CD4-positive, alpha-beta T cell treated with Interferon gamma for 1 hour (primary cell): ENCODE data around the gene ZBTB40.

ENCODE experiments used
- DNase-seq: peaks from one replicate; pipeline ENCODE4 v3.0.0-alpha.2; 2020

ZBTB40 gene

DNA sequence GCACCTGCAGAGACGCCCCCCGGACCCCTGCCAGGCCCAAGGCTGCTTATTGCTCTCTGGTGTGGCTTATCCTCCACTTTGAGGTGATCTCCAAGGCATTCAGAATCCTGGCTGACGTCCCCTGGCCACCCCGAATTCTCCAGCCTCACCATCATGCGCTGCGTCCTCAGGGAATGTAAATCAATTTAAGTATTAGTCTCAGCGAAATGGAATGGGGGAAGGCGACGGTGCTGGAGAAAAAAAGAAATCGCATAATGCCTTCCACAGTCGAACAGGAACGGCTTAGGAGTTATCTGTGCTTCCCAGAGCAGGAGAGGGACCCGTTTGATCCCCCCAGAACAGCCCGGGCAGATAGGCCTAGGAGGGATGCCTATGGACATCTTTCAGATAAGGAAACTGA is 114.5 kb downstream of the ZBTB40 start:
- DNase-seq: no peak

DNA sequence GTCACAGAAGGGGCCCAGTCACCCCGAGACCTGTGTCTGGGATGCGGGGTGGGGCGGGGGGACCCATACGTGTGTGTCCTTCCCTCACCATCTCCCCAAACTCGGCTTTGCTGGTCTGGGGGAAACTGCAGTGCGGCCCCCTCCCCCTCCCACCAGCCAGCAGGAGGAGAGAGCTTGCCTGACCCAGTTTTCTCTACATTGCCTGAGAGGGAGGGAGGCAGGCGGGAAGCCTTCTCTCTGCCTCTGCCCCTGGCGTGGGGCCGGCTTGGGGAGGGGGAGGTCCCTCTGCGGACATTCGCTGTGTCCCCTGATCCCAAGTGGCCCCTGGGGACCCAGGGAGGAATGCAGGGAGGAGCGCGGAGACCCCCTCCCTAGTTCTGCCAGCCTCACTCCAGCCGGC is 115.5 kb downstream of the ZBTB40 start:
- no peak for DNase-seq

DNA sequence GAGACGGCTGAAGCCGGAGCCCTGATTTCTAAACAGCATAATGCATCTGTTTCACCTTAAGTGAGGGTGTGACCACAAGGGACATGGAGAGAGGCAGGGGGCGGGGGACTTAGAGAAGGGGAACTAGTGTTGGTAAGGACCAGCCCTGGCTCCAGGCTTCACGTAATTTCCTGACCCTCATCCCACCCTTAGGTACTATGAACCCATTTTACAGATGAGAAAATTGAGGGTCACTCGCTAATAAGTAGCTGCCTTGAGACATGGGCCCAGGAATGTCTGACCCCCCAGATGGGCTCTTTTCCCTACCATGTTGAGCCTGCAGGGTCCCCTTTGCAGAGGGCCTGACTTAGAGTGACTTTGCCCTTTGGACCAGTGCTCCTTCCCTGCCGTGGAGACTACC is 116.3 kb downstream of the ZBTB40 start:
- no peak for DNase-seq

DNA sequence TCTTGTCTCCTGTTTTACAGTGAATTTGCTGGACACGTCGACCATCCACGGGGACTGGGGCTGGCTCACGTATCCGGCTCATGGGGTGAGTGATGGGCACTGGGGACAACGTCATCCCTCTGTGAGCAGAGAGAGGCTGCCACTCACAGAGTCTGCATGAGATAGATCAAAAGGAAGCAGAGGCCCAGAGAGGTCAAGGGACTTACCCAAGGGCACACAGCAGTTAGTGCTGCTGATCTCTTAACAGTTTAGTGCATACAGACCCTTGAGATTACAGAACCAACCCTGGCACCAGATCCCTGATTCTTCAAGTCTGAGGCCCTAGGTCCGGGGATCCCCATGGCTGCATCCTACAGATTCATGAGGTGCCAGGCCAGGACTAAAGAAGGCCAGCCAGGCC is 117.6 kb downstream of the ZBTB40 start:
- DNase-seq: no peak

DNA sequence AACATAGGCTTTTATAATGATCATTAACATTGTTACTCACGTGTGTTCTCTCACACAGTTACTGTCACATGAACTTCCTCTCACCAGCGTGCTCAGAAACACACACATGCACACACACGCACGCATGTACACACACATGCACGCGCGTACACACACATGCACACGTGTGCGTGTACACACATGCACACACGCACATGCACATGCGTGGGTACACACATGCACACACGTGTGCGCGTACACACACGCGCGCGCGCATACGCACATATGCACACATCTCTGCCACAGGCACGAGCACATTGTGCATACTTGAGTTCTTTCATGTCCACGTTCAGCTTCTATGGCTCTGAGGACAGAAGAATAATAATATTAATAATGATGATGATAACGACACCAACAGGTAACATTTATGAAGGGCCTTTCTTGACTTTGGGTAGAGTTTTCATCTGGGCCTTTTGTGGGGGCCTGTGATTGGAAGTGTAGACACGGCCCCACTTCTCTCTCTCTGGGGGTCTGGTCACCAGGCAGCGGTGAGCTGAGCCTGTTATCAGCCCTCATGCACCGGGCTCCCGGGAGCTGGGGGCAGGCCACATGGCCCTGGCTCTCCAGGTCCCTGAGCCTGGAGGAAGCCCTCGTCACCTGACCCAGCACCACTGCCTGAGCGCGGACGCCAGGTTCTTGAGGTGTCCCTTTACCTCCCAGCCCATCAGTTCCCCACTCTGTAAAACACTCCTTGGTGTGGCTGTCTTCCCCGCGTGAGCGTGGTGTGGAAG is 118.7 kb downstream of the ZBTB40 start:
- no peak for DNase-seq

DNA sequence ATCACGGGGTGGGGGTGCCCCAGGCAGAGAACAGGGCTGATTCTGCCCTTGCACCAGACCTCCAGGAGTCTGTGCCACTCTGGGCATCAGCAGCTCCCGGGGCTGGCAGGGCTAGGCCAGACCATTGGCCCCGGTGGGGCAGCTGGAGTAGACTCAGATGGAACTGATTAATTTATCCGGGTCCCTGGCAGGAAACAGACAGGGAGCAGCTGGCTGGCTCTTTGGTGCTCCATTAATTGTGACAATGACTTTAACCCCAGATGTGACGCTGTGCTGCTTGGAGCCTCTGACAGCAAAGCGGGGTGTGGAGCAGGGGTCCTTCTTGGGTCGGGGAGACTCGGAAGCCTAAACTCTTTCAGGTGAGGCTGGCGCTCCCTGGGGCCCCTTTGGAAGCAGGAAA is 121.2 kb downstream of the ZBTB40 start:
- no peak for DNase-seq

DNA sequence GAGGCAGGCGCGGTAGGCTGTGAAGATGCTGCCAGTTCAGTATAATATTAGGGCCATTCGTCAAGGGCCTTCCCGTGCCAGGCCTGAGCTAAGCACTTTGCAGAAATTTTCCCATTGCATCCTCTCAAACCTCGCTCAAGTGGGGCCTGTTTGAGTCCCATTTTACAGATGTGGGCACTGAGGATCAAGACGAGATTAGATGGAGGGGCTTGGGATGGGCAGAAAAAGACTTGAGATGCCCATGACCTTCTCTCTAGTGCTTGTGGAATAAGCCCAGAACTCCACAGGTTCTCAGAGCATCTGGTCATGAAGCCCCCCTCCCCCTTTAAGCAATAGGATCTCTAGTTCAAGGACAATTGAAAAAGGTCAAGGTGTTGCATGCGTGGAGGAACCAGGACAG is 121.6 kb downstream of the ZBTB40 start:
- DNase-seq: no peak

DNA sequence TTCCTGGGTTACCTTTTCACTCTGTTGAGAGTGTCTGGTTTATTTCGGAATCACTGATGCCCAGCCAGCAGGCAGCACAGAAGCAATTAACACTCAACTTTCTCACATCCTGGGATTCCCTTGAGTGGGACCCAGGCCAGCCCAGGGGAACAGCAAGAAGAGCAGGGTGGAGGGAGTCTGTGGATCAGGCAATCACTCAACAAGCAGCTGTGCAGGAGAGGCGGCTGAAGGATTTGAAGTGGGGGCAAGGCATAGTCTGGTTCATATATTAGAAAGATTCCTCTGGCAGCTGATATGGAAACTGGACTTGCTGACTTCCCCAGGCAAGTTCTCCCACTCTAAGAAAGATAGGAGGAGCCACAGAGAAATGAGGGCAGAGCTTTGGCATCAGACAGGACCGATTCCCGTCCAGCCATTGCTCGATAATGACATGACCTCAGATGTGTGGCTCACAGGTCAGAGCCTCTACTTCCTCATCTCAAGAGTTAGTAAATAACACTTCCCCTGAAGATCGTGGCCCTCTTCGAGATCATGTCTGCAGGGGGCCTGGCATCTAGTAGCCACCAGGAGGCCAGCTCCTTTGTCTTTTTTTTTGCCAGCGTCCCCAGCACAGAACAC is 124.0 kb downstream of the ZBTB40 start:
- no peak for DNase-seq

DNA sequence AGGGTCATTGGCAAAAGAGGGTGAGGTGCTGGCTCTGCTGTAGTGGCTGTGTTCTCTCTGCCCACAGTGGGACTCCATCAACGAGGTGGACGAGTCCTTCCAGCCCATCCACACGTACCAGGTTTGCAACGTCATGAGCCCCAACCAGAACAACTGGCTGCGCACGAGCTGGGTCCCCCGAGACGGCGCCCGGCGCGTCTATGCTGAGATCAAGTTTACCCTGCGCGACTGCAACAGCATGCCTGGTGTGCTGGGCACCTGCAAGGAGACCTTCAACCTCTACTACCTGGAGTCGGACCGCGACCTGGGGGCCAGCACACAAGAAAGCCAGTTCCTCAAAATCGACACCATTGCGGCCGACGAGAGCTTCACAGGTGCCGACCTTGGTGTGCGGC is 124.5 kb downstream of the ZBTB40 start:
- no peak for DNase-seq

DNA sequence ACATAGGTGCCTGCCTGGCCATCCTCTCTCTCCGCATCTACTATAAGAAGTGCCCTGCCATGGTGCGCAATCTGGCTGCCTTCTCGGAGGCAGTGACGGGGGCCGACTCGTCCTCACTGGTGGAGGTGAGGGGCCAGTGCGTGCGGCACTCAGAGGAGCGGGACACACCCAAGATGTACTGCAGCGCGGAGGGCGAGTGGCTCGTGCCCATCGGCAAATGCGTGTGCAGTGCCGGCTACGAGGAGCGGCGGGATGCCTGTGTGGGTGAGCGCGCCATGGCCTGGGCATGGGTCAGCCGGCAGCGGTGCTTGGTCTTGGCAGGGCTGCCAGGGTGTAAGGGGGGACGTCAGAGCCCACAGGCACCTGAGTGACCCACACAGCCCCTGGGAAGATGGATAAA is 125.0 kb downstream of the ZBTB40 start:
- no peak for DNase-seq

DNA sequence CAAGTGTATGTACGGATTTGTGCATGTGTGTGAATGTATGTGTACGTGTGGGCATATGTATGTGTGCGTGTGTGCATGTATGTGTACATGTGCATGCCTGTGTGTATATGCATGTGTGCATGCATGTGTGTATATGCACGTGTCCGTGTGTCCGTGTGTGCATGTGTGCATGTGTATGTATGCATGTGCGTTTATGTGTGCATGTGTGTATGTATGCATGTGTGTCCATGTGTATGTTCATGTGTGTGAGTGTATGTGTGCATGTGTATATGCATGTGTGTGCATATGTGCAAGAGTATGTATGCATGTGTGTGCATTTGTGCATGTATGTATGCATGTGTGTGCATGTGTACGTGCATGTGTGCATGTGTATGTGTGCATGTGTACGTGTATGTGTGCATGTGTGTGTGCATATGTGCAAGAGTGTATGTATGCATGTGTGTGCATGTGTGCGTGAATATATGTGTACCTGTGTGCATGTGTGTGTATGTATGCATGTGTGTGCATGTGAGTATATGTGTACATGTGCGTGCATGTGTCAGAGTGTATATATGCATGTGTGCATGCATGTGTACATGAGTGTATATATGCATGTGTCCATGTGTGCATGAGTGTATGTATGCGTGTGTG is 127.2 kb downstream of the ZBTB40 start:
- DNase-seq: no peak

DNA sequence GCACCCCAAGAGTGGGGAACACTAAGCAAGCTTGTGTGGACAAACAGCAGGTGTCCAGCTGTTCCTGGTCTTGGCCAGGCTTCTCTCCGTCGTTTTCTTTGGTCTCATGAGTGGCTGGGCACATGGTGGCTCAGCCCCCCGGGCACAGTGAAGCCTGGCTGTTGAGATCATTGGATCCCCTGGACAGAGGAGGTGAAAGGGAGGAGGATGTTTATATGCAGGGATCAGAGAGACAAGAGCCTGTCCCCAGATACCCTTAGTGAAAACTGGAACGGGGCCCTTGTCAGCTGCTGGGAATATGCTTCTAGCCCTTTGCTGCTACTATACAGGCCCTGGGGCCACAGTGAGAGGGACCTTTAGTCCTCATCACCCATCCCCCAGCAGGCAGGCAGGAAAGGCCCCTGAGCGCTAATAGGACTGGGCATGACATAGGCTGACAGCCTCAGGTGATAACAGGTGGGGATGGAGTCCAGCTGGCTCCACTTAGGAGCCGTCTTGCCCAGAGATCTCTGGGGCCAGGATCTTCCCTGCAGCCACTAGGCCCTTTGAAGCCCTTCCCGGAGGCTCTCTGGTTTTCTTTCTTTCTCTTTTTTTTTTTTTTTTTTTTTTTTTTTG is 128.0 kb downstream of the ZBTB40 start:
- DNase-seq: no peak
